MM.1S (cell line): ENCODE results near the gene FBXW7.

Source experiments
- DNase-seq: peaks from one replicate; pipeline ENCODE4 v3.0.0-alpha.2; 2015
- H2AFZ ChIP-seq: fragments of 300-600 bp; sonication (generic); 2 replicates; pipeline ENCODE4 v1.6.0; 2016; ENCODE audit warnings: antibody characterized with exemption, low read length
- H3F3A ChIP-seq: fragments of 300-600 bp; sonication (generic); 2 replicates; pipeline ENCODE4 v1.6.1; 2016; ENCODE audit warnings: mild to moderate bottlenecking, antibody characterized with exemption, low read length, moderate library complexity, mixed read lengths; ENCODE audit not compliant: insufficient read depth
- H3K27ac ChIP-seq: fragments of 300-600 bp; sonication (generic); 2 replicates; pipeline ENCODE4 v1.5.1; 2016; ENCODE audit warnings: mild to moderate bottlenecking, low read length
- H3K27me3 ChIP-seq: fragments of 300-600 bp; sonication (generic); replicated peaks from 2 replicates; pipeline ENCODE4 v1.6.0; 2016; ENCODE audit warnings: low read length; ENCODE audit not compliant: insufficient read depth
- H3K36me3 ChIP-seq: fragments of 300-600 bp; sonication (generic); replicated peaks from 2 replicates; pipeline ENCODE4 v1.6.1; 2016; ENCODE audit warnings: mild to moderate bottlenecking, low read length, mixed read lengths; ENCODE audit not compliant: insufficient read depth
- H3K4me1 ChIP-seq: fragments of 300-600 bp; sonication (generic); 2 replicates; pipeline ENCODE4 v1.6.1; 2016; ENCODE audit warnings: low read length, mixed read lengths
- H3K4me2 ChIP-seq: fragments of 300-600 bp; sonication (generic); 2 replicates; pipeline ENCODE4 v1.6.0; 2016; ENCODE audit warnings: low read depth, low read length
- H3K4me3 ChIP-seq: fragments of 300-600 bp; sonication (generic); 2 replicates; pipeline ENCODE4 v1.5.1; 2016; ENCODE audit warnings: low read length, mixed read lengths
- H3K79me2 ChIP-seq: fragments of 300-600 bp; sonication (generic); 2 replicates; pipeline ENCODE4 v1.6.1; 2016; ENCODE audit warnings: mixed run types, low read length, mixed read lengths
- H3K9ac ChIP-seq: fragments of 300-600 bp; sonication (generic); 2 replicates; pipeline ENCODE4 v1.6.1; 2016; ENCODE audit warnings: low read length, mixed read lengths
- H3K9me2 ChIP-seq: fragments of 300-600 bp; sonication (generic); replicated peaks from 2 replicates; pipeline ENCODE4 v1.6.1; 2016; ENCODE audit warnings: mild to moderate bottlenecking, low read length, mixed read lengths; ENCODE audit not compliant: insufficient read depth
- H3K9me3 ChIP-seq: fragments of 300-600 bp; sonication (generic); replicated peaks from 2 replicates; pipeline ENCODE4 v1.6.1; 2016; ENCODE audit warnings: mild to moderate bottlenecking, low read length, mixed read lengths; ENCODE audit not compliant: insufficient read depth
- H4K20me1 ChIP-seq: fragments of 300-600 bp; sonication (generic); 2 replicates; pipeline ENCODE4 v1.6.1; 2016; ENCODE audit warnings: mild to moderate bottlenecking, low read length, moderate library complexity, mixed read lengths; ENCODE audit not compliant: insufficient read depth
- CTCF ChIP-seq: fragments of 300-600 bp; sonication (generic); IDR thresholded peaks from 2 replicates; pipeline ENCODE4 v1.5.1; 2016; ENCODE audit warnings: antibody characterized with exemption, low read length, mixed read lengths
- EZH2 ChIP-seq: fragments of 300-600 bp; sonication (generic); optimal IDR thresholded peaks from 2 replicates; pipeline ENCODE3; 2017; ENCODE audit warnings: low read depth, mild to moderate bottlenecking, antibody characterized with exemption, low read length, mixed read lengths
- EZH2phosphoT487 ChIP-seq: fragments of 300-600 bp; sonication (generic); IDR thresholded peaks from 2 replicates; pipeline ENCODE4 v1.6.1; 2018; ENCODE audit warnings: antibody characterized with exemption, low read length

FBXW7 gene

DNA sequence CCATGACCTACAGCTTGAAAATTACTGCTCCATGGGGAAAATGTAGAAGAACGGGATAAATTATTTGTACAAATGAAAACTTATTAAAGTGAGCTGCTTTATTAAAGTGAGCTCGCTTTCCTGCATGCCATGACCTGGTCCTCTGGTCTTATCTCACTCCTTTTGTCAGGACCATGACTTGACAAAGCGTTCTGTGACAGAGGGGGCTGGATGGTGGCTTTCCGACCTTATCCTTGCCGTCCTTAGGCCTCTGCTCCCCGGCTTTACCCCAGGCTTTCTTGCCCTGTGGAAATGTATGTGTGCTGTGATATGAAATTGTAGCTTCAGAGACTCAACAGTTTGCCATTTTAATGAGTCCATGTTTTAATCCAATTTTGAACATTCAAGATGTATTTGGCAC lies 44.0 kb upstream of the FBXW7 start:
- Histone ChIP-seq H3K27ac (no peak overlapping the region), H3F3A (peaks cover 8% of the 10 kb centered on the region; the same call in 1 of the 2 replicates), H2AFZ (no peak overlapping the region), H3K4me3 (no peak overlapping the region), H3K9me2 (no peaks in the 10 kb centered on the region), H4K20me1 (no peaks in the 10 kb centered on the region), H3K9me3 (no peaks in the 10 kb centered on the region), H3K36me3 (no peaks in the 10 kb centered on the region), H3K9ac (no peak overlapping the region), H3K27me3 (no peaks in the 10 kb centered on the region), H3K79me2 (no peaks in the 10 kb centered on the region), H3K4me1 (peaks cover 25% of the 10 kb centered on the region), H3K4me2 (no peak overlapping the region)
- DNase-seq, result no peak
- TF ChIP-seq CTCF (no peak), EZH2phosphoT487 (no peak), EZH2 (no peak)

- TF ChIP-seq EZH2phosphoT487 (no peak), EZH2 (no peak), CTCF (no peak)
- H3K9ac ChIP-seq, result no peak overlapping the region
- 0 out of 2 replicates have a peak overlapping the region, but pooled peaks have one; percentile 0 for H2AFZ ChIP-seq
- H3K4me3 ChIP-seq, result no peak overlapping the region
- no peak for DNase-seq
- no peaks in the 10 kb centered on the region for H3K9me2 ChIP-seq
- peaks cover 5% of the 10 kb centered on the region; the same call in 1 of the 2 replicates for H3F3A ChIP-seq
- H3K36me3 ChIP-seq, result no peaks in the 10 kb centered on the region
- H3K9me3 ChIP-seq, result no peaks in the 10 kb centered on the region
- no peaks in the 10 kb centered on the region for H4K20me1 ChIP-seq
- no peak overlapping the region; the same call in 1 of the 2 replicates for H3K27ac ChIP-seq
- H3K79me2 ChIP-seq, result no peaks in the 10 kb centered on the region
- no peaks in the 10 kb centered on the region for H3K27me3 ChIP-seq
- H3K4me1 ChIP-seq, result peaks cover 19% of the 10 kb centered on the region
- H3K4me2 ChIP-seq, result peak overlapping the region; percentile 20; the same call in 1 of the 2 replicates
These were observed 43.3 kb upstream of the FBXW7 start for GRCh38 chr4:152579107-152579764.

DNA sequence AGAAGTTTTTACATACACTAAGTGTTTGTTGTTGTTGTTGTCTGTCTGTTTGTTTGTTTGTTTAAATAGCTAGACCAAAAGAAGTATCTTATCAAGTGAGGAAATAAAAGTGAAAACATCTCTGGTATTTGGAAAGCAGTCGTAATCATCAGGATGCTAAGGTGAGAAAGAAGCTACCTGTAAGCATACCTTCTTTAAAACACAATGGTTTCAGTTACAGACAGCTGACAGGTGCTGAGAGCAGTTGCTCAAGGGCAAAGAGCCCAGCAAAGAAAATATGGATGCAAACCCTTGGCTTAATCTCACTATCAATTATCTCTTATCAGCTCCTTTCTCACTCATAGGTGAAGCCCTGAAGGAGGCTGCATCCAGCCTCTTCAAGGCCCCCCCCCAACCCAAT lies 42.8 kb upstream of the FBXW7 start:
- peak overlapping the region; percentile 20; the same call in 1 of the 2 replicates for H3K4me2 ChIP-seq
- TF ChIP-seq EZH2phosphoT487 (no peak), EZH2 (no peak), CTCF (no peak)

More for the DNA sequence above, 42.8 kb upstream of the FBXW7 start:
- 0 out of 2 replicates have a peak overlapping the region, but pooled peaks have one; percentile 0 for H2AFZ ChIP-seq
- 0 out of 2 replicates have a peak overlapping the region, but pooled peaks have one; percentile 11 for H3K4me3 ChIP-seq
- H3K9ac ChIP-seq, result no peak overlapping the region
- H3K27me3 ChIP-seq, result no peaks in the 10 kb centered on the region
- H3K9me2 ChIP-seq, result no peaks in the 10 kb centered on the region
- peaks cover 17% of the 10 kb centered on the region for H3K4me1 ChIP-seq
- no peaks in the 10 kb centered on the region for H3K9me3 ChIP-seq
- no peaks in the 10 kb centered on the region for H3K36me3 ChIP-seq
- peaks cover 5% of the 10 kb centered on the region; the same call in 1 of the 2 replicates for H3F3A ChIP-seq
- H3K27ac ChIP-seq, result no peak overlapping the region; the same call in 1 of the 2 replicates
- peak; percentile 53 for DNase-seq
- no peaks in the 10 kb centered on the region for H4K20me1 ChIP-seq
- no peaks in the 10 kb centered on the region for H3K79me2 ChIP-seq
